HCT116 (cell line): ENCODE measurements around the gene MMRN1. TPM values are rescaled to one million over a fixed set of nuclear protein-coding genes. Genes with fewer than 3 reads are reported as not detected.

Experiments used
- ATAC-seq: fragments of 200-7000 bp; cut with Tn5 transposase; 2 replicates; pipeline ENCODE4 v1.9.1; 2020; ENCODE audit warnings: mild to moderate bottlenecking, moderate library complexity
- BruUV-seq: library from RNA; stranded (reverse); fragments of 400-500 nt; replicated peaks from 2 replicates; lab custom pipeline; 2021; lab: Mats Ljungman, UMichigan
- CTCF ChIA-PET: fragments of 300-600 bp; sonication (Branson Sonifier 250); formaldehyde crosslinking; loops from one replicate; lab custom pipeline; 2021; ENCODE audit warnings: antibody characterized with exemption; lab: Charles Lee
- POLR2A ChIA-PET: fragments of 300-600, 350-600 bp; sonication (Branson Sonifier 250); formaldehyde crosslinking; loops from one replicate; lab custom pipeline; 2021; ENCODE audit warnings: antibody characterized with exemption; lab: Charles Lee
- RAD21 ChIA-PET, 2 experiments: fragments of 300-600 bp; sonication (Branson Sonifier 250); formaldehyde crosslinking; loops; one replicate each; lab custom pipeline; 2023; ENCODE audit warnings: low total read pairs in 2 of 2; ENCODE audit not compliant: uncharacterized antibody in 2 of 2, unreplicated experiment in 2 of 2, low non-redundant PET in 1 of 2; lab: Charles Lee
- DNase-seq: peaks from one replicate; pipeline ENCODE4 v3.0.0-alpha.2; 2010; ENCODE audit warnings: low read depth, low spot score
- H2AFZ ChIP-seq: fragments of 200-600 bp; shearing (Covaris generic), sonication (generic); 2 replicates; pipeline ENCODE4 v1.6.1; 2017; ENCODE audit warnings: low read depth, mixed run types, mixed read lengths, antibody characterized with exemption, low read length; ENCODE audit not compliant: poor library complexity, severe bottlenecking
- H3K27ac ChIP-seq: 2 replicates; pipeline ENCODE4 v1.5.1; 2012; ENCODE audit warnings: low read depth, low read length
- H3K27me3 ChIP-seq: fragments of 200-600 bp; sonication (generic); 2 replicates; pipeline ENCODE4 v1.6.1; 2016; ENCODE audit warnings: mixed run types, low read length, mixed read lengths; ENCODE audit not compliant: insufficient read depth
- H3K36me3 ChIP-seq, 2 experiments: fragments of 200-500 bp in 1 of 2; fragments of 200-600 bp in 1 of 2; sonication (Bioruptor generic) in 1 of 2; sonication (generic) in 1 of 2; 2 replicates each; pipeline versions ENCODE4 v1.5.1 to v1.6.1; 2014 to 2016; ENCODE audit warnings: low read length in 2 of 2, inconsistent platforms in 1 of 2, mixed read lengths in 1 of 2, mixed run types in 1 of 2; ENCODE audit not compliant: insufficient read depth in 2 of 2, control insufficient read depth in 1 of 2
- H3K4me1 ChIP-seq, 2 experiments: fragments of 200-600 bp in 1 of 2; sonication (generic) in 1 of 2; 2 replicates each; pipeline versions ENCODE4 v1.5.1 to v1.6.1; 2012 to 2017; ENCODE audit warnings: low read length in 2 of 2, inconsistent platforms in 1 of 2, mild to moderate bottlenecking in 1 of 2, mixed read lengths in 1 of 2, mixed run types in 1 of 2, moderate library complexity in 1 of 2; ENCODE audit not compliant: insufficient read depth in 2 of 2, control insufficient read depth in 1 of 2
- H3K4me2 ChIP-seq: fragments of 200-600 bp; sonication (generic); 2 replicates; pipeline ENCODE4 v1.6.1; 2017; ENCODE audit warnings: mixed run types, low read length, mixed read lengths
- H3K4me3 ChIP-seq, 2 experiments: fragments of 200-600 bp in 1 of 2; sonication (generic) in 1 of 2; replicated peaks in 1 of 2; 2 replicates each; pipeline ENCODE4 v1.5.1; 2011 to 2016; ENCODE audit warnings: low read length in 2 of 2, control low read depth in 1 of 2, low read depth in 1 of 2, mild to moderate bottlenecking in 1 of 2, mixed read lengths in 1 of 2, mixed run types in 1 of 2
- H3K79me2 ChIP-seq: fragments of 200-600 bp; sonication (generic); 2 replicates; pipeline ENCODE4 v1.6.1; 2017; ENCODE audit warnings: mild to moderate bottlenecking, mixed run types, low read length, moderate library complexity, mixed read lengths; ENCODE audit not compliant: insufficient read depth
- H3K9ac ChIP-seq: fragments of 200-600 bp; sonication (generic); 2 replicates; pipeline ENCODE4 v1.6.1; 2016; ENCODE audit warnings: low read length, mixed read lengths
- H3K9me2 ChIP-seq: fragments of 200-600 bp; sonication (generic), shearing (Covaris generic); 2 replicates; pipeline ENCODE4 v1.6.1; 2017; ENCODE audit warnings: mixed run types, mild to moderate bottlenecking, moderate library complexity; ENCODE audit not compliant: insufficient read depth
- H3K9me3 ChIP-seq, 2 experiments: fragments of 200-500 bp in 1 of 2; fragments of 200-600 bp in 1 of 2; sonication (Bioruptor generic) in 1 of 2; sonication (generic) in 1 of 2; 2 replicates each; pipeline ENCODE4 v1.6.1; 2014 to 2017; ENCODE audit warnings: low read length in 2 of 2, mixed read lengths in 2 of 2, inconsistent platforms in 1 of 2, low read depth in 1 of 2, mild to moderate bottlenecking in 1 of 2, mixed run types in 1 of 2, moderate library complexity in 1 of 2; ENCODE audit not compliant: control insufficient read depth in 1 of 2, insufficient read depth in 1 of 2
- H4K20me1 ChIP-seq: fragments of 200-600 bp; sonication (generic), shearing (Covaris generic); 2 replicates; pipeline ENCODE4 v1.6.1; 2017; ENCODE audit warnings: mixed run types, mild to moderate bottlenecking, moderate library complexity; ENCODE audit not compliant: insufficient read depth
- CTCF ChIP-seq, 3 experiments: fragments of 200-600 bp in 1 of 3; sonication (generic) in 1 of 3; IDR thresholded peaks in 2 of 3; conservative IDR thresholded peaks in 1 of 3; 2 replicates each; pipeline ENCODE4 v1.5.1; 2012 to 2017; ENCODE audit warnings: low read depth in 2 of 3, low read length in 2 of 3, antibody characterized with exemption in 1 of 3, borderline replicate concordance in 1 of 3, control low read depth in 1 of 3, mild to moderate bottlenecking in 1 of 3, mixed read lengths in 1 of 3, mixed run types in 1 of 3, moderate library complexity in 1 of 3; ENCODE audit not compliant: insufficient read depth in 1 of 3
- EZH2 ChIP-seq: fragments of 200-600 bp; sonication (generic); IDR thresholded peaks from 2 replicates; pipeline ENCODE4 v1.6.1; 2017; ENCODE audit warnings: antibody characterized with exemption, mixed run types
- EZH2phosphoT487 ChIP-seq: fragments of 200-600 bp; IDR thresholded peaks from 2 replicates; pipeline ENCODE4 v1.6.1; 2018; ENCODE audit warnings: antibody characterized with exemption, borderline replicate concordance
- POLR2A ChIP-seq: IDR thresholded peaks from 2 replicates; pipeline ENCODE4 v1.7.0; 2011; ENCODE audit warnings: borderline replicate concordance; ENCODE audit not compliant: insufficient read depth, insufficient read length; ENCODE audit errors: extremely low read depth
- SIN3A ChIP-seq: IDR thresholded peaks from 2 replicates; pipeline ENCODE4 v1.6.1; 2012; ENCODE audit warnings: low read depth
- SRF ChIP-seq: IDR thresholded peaks from 2 replicates; pipeline ENCODE4 v1.6.1; 2012; ENCODE audit warnings: low read depth
- YY1 ChIP-seq: IDR thresholded peaks from 2 replicates; pipeline ENCODE4 v1.6.1; 2011; ENCODE audit warnings: low read length, low read depth, moderate library complexity, mild to moderate bottlenecking; ENCODE audit not compliant: insufficient replicate concordance; ENCODE audit errors: extremely low read depth
- ZNF274 ChIP-seq: fragments of 200-500 bp; sonication (Bioruptor generic); IDR thresholded peaks from 2 replicates; pipeline ENCODE4 v1.6.1; 2014; ENCODE audit warnings: mild to moderate bottlenecking, low read depth, low read length, inconsistent platforms
- intact Hi-C: fragments of 100-400 bp; cut with micrococcal nuclease; formaldehyde crosslinking; loops from 2 replicates; pipeline ENCODE4 v1.10.0; 2022
- total RNA-seq: library from RNA; stranded (reverse); gene quantifications from one replicate; pipeline ENCODE4 v1.2.1, GENCODE V29; 2021; ENCODE audit not compliant: unreplicated experiment

MMRN1 gene
- total RNA-seq, 1 experiment from 2014 or later = 0.12 TPM

GRCh38 chr4:89915937-89916336 lies 21.3 kb downstream of the MMRN1 start:
- Histone ChIP-seq H3K4me1 (no peaks in the 10 kb centered on the region), H3K27ac (no peak overlapping the region), H3K36me3 (no peaks in the 10 kb centered on the region), H3K79me2 (no peaks in the 10 kb centered on the region), H4K20me1 (no peaks in the 10 kb centered on the region), H2AFZ (peak overlapping the region; percentile 40), H3K4me3 (no peak overlapping the region), H3K9me2 (no peaks in the 10 kb centered on the region), H3K9ac (no peak overlapping the region), H3K27me3 (no peaks in the 10 kb centered on the region), H3K4me2 (no peak overlapping the region), H3K9me3 (no peaks in the 10 kb centered on the region)
- CTCF ChIA-PET = no interaction called here
- BruUV-seq = no TSS peak
- TF ChIP-seq CTCF (IDR thresholded peaks at IDR 0.05 in 2 of 3, conservative IDR thresholded peaks at IDR 0.05 in 1 of 3; ENCODE audit: borderline replicate concordance in 1 of 3, insufficient read depth in 1 of 3, low read depth in 2 of 3, low read length in 2 of 3) = no peak
- POLR2A ChIA-PET = no interaction called here
- ATAC-seq (no peak), DNase-seq (no peak)
- intact Hi-C loops = no loop called here
- RAD21 ChIA-PET = no interaction called here

GRCh38 chr4:89922848-89923416 lies 28.3 kb downstream of the MMRN1 start:
- POLR2A ChIA-PET = no interaction called here
- CTCF ChIA-PET = no interaction called here
- Histone ChIP-seq H3K9me3 (no peaks in the 10 kb centered on the region), H3K27me3 (no peaks in the 10 kb centered on the region), H3K9me2 (no peaks in the 10 kb centered on the region)
- RAD21 ChIA-PET = no interaction called here
- DNase-seq = no peak
- TF ChIP-seq EZH2 (no peak), SRF (no peak), ZNF274 (no peak), POLR2A (no peak), CTCF (IDR thresholded peaks at IDR 0.05 in 2 of 3, conservative IDR thresholded peaks at IDR 0.05 in 1 of 3; ENCODE audit: borderline replicate concordance in 1 of 3, insufficient read depth in 1 of 3, low read depth in 2 of 3, low read length in 2 of 3) (no peak), YY1 (no peak), SIN3A (no peak), EZH2phosphoT487 (no peak)
- TF ChIP-seq, all 23 proteins: peak for 0
- no peaks in the 10 kb centered on the region for H4K20me1 ChIP-seq
- no peak overlapping the region for H3K4me3 ChIP-seq
- no peak overlapping the region for H3K4me2 ChIP-seq
- no peak overlapping the region for H2AFZ ChIP-seq
- H3K27ac ChIP-seq = no peak overlapping the region
- no TSS peak for BruUV-seq
- no peaks in the 10 kb centered on the region for H3K4me1 ChIP-seq
- H3K36me3 ChIP-seq = no peaks in the 10 kb centered on the region
- H3K79me2 ChIP-seq = no peaks in the 10 kb centered on the region
- intact Hi-C loops = no loop called here
- H3K9ac ChIP-seq = no peak overlapping the region
- no peak for ATAC-seq
